HG03439 (cell line): ENCODE data around the gene PIK3R1.

ENCODE experiments used
- ATAC-seq: cut with Tn5 transposase; IDR thresholded peaks from one replicate; pipeline ENCODE4 v1.9.1; 2021; ENCODE audit warnings: mild to moderate bottlenecking, moderate library complexity; ENCODE audit not compliant: unreplicated experiment

The PIK3R1 gene

DNA sequence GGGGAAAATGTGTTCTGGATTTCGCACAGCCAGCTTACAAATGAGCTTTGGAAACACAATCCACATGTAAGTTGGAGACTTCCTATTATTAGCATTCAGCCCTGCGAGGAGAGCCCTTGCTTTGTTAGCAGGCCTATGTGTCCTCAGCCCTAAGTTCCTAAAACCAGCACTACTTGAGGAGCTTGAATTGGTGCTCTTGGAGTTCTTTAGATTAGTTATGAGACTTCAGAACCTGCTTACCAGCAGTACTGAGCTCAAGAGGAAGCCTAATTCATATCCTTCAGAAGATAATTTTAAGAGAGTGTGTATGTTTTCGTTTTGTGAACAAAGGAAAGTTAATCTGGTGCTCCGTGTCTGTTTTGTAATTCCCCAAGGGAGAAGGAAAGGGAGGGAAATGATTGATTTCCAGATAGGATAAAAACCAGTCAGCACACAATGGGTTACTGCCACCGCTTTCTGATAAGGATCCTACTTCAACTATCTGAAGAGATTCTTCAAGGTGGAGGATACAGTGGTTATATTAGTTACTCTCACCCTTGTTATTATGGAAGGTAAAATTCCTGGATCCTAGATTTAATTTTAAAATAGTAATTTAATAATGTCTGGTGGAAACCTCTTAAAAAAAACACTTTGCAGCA, 35.2 kb downstream of the PIK3R1 start:
- no peak for ATAC-seq

DNA sequence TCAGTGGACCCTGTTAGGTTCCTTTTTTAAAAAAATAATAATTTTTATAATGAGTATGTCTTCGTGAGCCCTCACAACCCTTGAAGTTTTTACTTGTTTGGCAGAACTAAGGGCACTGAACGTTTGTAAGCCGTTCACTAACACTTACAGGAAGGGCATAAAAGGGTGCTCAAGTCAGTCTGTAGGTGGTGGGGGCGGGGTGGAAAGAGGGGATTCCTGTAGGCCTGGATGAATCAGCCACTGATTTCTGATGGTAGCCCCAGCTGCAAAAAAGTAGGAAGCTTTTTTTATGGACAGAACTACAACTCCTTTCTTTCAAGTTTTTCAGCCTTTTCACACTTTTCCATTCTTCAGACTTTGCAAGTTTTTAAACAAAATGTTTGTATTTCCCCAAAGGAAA, 35.8 kb downstream of the PIK3R1 start:
- ATAC-seq: no peak

DNA sequence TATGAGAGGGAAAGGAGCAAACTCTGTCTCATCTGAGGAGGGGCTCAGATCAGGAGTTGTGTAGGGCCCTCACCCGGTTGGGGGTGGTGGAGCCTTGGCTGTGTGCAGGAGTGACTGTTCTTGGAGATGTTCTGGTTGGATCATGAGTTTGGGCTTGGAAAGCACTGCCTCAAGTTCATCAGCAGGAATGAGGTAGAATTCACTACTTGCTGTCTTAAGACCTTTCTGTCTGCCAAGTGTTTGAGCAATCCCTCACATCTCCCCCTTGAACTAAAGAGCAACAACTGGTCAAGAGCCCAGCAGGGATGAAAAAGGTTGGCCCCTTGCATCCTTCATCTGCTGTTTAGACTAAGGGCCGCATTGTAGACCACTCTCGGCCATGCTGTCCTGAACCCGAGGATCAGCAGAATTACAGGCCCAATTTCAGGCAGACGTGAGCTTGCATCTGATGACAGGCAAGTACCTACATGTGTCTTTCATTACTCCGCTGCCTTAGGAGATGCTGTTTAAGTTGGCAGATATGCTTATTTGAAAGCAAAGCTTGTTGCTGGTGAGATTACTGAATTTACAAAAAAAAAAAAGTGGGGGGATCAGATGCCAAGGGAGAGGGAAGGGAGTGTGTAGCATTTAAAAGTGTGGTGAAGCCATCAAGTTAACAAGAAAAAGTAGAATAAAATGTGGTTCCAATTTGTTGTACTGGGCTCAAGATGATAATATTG, 36.4 kb downstream of the PIK3R1 start:
- ATAC-seq: no peak

DNA sequence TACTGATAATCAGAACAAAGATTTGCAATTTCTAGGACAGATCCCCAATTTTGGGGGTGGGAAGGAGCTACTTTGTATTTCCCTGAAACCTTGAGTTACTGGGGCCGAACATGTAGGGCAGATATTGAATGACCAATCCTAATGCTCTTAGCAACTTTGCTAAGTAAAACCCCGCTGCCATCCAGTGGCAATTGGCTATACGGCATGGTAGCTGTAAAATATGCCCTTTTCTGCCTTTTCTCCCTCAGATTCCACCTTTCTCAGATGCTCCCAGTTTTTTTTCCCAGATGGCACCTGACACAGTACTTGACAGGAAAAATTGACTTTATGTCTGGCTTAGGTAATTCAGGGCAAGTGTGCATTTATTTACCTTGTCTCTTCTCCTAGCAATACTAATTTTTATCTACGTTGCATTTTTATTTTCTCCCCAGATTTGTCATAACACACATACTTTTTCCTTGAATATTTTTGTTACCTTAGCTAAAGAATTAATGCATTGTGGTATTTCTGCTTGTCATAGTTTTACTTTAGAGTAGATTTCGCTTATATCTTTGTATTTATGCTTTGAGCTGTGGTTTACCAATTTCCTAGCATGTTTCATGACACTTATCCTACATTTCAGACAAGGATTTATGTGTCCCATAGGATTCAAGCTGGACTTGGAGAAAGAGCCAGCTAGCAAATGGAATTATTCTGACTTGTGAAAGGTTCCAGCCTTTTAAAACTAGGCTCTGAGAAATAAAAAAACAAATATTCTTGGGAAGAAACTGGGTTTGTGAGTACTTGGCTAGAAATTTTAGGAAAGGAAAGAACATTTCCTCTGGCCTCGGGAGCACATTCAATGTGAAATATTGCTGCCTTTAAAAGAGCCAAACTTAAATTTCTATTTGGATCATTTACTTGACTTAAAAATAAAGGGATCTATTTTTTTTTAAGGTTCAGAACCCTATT, 37.4 kb downstream of the PIK3R1 start:
- peak; percentile 59 for ATAC-seq

DNA sequence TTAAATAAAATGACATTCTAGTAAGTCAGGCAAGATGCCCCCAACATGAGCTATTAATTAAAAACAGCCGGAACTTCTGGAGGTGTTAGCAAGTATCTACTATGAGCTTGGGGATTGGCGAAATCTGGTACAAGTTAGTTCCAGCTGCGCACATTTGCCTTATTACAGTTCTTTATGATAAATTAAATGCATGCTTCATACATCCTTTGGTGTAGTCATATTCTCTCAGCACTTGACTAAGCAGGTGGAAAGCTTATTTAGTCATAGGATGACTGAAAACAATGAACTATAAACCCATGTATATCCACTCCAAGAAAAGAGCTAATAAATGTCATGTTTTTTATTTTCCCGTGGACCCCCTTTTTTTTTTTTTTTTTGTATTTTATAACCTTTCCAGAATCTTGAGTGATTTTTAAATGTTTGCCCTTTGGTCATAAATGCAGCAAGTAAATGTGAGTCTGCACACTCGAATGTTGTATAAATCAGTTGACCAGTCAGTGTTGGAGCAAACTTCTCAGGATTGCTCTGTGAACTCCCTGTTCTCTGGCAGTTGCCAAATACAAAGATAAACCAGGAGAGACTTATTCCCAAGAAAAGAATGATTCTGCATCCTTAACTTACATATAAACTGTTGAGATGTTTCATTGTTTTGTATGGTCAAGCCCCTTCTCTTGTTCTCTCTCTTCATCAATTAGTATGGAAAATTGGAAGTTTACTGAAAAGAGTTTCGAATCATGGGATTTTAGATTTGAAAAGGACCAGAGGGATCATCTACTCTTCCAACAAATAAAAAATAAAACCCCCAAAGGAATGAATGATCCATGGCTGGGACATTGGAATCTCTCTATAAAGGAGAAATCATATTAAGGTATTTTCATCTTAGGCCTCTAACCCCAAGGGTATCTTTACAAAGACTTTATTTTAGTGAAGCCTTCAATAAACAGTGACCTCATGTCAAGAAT, 38.3 kb downstream of the PIK3R1 start:
- no peak for ATAC-seq

DNA sequence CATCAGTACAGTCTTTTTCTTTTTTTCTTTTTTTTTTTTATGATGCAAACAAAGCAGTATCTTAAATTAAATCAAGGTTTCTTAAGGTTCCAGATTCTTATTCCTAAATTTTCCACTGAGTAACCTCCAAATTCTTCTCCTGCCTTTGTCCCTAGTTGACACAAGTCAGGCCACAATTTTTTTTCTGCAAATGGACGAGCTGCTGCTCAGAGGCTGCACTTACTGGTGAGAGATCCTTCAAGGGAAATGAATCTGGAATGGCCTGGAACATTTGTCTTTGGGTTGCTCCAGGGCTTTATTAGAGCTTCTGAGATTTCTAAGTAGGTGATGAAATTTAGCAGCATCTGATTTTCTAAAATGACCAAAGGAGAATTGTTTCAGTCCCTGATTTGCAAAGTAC, 39.3 kb downstream of the PIK3R1 start:
- no peak for ATAC-seq

DNA sequence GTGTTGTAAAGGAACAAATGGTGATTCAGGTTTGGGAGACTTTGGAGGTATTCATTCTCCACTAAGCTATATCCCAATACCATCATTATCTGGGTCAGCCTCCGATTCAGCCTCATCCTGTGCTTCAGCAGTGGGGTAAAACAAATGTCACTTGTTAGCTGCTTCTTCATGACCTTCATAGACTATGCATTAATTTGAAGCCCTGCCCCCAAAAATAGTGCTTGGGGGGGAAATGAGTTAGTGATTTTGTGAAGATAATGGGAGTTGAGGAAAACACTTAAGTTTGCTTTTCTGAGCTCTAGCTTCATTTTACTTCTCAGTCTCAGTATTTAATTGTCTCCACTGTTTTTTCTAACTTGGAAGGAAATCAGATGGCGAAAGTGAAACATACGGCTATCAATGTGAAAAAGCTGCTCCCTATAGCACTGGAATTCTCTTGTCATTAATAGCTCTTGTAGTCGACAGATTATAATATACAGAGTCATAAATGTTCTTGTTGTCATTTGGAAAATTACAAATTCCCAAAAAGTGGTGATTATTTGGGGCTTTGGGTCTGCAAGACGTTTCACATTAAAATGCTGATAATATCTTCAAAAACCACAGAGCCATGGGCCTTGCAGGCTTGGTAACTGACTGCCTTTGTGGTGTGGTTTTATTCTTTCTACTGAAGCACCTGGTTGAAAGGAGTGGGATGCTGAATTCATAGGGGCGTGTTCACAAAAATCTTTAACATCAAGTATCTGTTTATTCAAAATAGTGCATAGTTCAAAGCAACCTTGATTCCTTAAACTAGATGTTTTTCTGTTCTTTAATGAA, 40.0 kb downstream of the PIK3R1 start:
- ATAC-seq: no peak

DNA sequence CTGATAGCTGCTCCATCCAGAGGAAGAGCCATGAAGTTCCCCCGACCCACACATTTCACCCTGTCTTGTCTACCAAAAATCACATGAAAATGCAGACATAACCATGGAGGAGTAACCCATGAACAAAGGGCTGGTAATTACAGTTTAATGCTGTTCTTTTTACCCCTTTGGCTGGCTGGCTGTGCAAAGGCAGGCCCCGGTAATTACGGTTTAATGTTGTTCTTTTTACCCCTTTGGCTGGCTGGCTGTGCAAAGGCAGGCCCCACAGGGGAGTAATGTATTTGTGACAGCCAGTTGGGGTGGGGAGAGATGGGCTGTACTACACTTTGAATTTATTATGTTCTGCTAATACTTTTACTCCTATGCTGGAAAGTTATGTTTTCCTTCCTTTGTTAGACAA, 41.7 kb downstream of the PIK3R1 start:
- ATAC-seq: no peak

DNA sequence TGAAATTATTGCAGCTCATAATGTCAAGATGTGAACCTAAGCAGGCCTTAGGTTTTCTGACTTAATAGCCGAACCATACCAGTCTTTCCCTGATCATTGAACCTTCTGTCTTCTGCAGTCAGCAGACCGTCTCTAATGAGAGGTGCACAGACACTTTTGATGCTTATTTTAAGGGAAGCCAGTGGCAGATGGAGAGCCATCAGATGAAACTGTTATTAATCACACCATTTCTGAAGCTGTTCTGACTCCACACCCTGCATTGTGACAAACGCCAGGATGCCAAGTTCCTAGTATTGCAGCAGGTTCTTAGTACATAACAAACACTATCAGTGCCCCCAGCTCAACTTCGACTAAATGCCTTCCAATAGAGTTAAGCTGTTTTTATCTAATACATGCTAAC, 43.0 kb downstream of the PIK3R1 start:
- ATAC-seq: no peak

DNA sequence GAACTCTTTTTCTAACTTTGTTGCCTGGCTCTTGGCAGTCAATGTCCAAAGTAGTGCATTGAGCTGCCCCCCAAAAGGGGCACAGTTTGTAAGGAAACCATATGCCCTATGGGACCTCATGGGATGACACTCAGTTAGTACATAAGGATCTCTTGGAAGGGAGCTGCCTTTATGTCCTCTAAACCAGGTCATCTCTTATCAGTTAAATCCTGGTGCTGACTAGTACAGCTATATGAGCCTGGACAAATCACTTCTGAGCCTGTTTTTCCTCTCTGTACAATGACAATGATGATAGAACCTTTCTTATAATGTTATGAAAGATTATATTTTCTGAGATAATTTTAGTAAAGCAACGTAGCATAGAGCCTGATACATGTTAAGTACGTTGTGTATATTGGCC, 44.1 kb downstream of the PIK3R1 start:
- no peak for ATAC-seq

DNA sequence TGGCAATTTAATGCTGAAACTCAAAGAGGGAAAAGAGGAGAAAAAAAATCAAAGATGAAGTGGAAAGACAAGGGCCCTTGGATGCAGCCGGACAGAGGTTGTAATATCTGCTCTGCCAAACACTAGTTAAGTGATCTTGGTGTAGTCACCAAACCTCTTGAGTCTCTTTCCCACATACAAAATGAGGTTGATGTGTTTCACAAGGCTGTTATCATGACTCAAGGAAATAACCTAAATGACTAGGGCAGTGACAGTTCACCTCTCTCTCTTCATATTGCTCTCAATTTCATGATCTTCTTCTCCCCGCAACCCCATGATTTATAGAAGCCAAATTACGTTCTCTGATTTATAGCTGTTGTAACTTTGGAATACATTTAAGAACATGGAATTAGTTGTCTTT, 44.9 kb downstream of the PIK3R1 start:
- ATAC-seq: no peak

DNA sequence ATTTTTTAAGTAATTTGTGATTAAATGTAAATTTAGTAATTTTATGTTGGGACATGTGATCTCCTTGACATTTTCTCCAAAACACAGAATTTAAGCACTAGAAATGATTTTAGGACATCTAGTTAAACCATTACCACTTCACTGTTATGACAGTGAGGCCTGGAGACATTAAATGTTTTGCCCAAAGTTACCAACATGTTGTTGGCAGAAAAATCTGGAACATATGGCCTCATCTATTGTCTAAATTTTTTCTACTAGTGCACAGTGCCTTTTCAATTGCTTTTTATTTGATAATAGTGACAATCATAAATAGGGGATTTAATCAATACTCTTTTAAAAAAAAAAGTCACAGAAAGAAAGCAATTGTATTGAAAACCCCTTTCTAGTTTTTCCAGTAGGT, 45.6 kb downstream of the PIK3R1 start:
- ATAC-seq: no peak

DNA sequence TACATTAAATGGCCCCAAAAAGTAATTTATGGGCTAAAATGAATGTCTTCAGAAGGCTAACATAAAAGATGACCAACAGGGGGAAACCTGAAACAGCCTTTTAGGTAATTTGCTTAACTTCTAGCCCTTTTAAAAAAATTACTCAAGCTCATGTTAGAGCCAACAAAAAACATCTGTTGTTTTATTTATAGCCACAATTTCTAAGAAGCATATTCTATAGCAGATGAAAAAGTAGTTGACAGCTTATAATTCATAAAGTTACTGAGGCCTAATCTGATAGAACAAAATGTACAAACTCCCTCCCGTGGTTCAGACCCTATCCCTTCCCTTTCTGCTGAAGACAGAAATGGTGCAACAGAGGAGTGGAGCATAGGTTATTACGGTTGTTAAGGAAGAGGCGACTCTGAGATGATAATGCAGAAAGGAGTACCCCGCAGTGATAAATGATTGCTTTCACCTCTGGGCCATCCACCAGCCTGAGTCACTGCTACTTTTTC, 46.1 kb downstream of the PIK3R1 start:
- ATAC-seq: no peak

DNA sequence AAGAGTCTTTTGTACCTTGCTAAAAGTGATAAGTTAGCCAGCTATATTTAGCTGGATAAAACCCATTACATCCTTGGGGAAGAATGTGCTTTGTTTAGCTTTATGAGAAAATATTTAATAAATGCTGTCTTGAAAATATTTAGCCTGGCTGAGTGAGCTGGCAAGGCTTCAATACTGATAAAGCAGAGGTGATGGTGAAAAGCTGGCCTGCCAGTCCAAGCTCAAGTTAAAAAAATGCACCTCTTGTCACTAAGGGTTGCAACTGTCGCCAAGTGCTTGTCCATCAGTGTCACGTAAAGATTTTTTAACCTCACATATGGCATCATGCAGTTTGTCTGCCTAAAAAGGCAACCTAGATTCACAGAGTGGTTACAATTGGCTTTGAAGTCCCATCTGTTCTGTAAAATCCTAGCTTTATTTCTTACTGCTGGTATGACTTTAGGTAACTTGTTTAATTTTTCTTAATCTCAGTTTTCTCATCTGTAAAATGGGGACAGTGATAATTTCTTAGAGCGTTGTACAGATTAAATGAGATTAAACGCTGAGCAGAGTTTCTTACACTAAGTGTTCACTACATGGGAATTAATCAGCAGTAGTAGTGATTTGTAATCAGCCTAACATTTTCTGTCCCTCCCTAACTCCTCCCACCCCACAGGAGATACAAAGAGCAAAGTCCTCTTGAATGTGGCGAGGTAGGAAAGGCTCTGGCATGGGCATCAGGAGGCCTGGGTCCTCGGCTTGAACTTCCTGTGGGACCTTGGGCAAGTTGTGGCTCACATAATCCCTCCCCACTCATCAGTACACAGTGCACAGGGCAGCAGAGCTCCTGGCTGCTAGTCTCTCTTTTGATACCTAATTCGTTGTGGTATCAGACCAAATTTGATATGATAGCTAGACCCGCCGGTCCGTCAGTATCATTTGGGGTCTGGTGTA, 48.7 kb downstream of the PIK3R1 start:
- ATAC-seq: no peak

DNA sequence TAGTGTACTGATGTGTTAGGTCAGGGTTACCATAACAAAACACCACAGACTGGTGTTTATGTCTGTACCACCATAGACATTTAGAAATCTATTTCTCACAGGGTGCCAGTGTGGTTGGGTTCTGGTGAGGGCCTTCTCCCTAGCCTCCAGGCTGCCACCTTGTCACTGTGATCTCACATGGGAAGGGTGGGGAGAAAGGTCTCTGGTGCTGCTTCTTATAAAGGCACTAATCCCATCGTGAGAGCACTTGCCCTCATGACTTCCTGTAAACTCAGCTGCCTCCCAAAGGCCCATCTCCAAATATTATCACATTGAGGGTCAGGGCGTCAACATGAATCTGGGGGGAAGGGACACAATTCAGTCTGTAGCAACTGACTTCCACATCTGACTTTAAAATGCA, 49.8 kb downstream of the PIK3R1 start:
- ATAC-seq: no peak

DNA sequence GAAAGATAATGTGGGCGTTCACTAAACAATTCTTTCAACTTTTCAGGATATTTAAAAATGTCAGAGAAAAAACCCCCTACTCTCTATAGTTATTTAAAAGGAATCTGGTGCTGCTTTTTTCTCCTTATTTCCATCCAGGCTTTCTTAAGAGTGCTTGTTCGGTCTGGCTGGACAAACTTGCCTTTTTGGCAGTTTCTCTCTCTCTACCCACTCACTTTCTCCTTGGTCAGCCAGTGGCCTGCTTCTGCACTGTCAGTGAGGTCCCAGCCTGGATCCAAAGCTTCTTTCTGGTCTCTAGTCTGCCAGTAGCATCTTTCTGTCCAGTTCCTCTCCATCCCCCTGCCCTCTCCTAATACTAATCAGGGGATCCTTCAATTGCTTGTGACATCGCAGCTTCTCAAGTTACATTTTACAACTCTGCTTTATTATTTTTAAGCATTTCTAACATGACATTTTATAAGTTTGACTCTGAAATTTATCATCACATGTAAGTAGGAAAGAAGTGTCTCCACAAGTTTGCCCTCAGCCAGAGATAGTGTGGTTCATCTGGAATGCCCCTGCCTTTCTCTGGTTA, 50.4 kb downstream of the PIK3R1 start:
- no peak for ATAC-seq

DNA sequence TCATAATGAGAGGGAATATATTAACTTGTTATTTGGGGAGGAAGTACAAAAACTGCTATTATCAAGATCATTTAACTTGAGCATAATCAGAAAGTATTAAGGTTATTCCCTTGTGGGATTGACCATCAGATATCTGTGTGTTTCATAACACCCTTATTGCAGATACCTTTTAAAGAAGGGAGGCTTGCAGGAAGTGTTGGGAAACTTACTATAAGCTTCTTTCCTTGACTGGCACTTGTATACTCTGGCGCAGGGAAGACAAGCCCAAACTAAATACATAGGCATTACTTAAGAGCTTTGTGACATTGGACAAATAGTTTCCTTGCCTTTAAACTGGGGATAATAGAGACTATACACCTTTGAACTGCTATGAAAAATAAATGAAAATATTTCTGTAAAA, 50.9 kb downstream of the PIK3R1 start:
- no peak for ATAC-seq

DNA sequence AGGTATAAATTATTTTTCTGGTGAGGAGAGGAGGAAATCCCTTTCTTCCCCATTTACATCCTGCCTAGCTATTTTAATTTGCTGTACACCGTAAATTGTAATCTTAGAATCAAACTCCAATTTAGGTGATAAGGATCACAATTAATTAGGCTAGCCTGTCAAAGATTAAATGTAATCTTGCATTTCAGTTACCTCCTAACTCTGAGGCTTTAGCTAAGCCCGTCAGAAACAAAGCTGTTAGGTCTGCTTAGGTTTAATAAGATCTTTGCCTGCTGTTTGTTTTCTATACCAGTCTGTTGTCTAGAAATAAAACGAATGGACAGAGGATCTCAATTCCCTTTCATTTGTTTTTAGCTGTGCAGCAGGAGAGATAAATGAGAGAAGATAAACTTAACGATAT, 51.5 kb downstream of the PIK3R1 start:
- ATAC-seq: no peak
